HG03095 (cell line): ENCODE data around the gene GFER.
"Not testable (repeated sequence)": the region's sequence is repeated elsewhere in the genome, so short reads cannot be mapped to it uniquely, and the experiment has no call there.

Experiments used
- ATAC-seq: cut with Tn5 transposase; IDR thresholded peaks from one replicate; pipeline ENCODE4 v1.9.1; 2021; ENCODE audit warnings: moderate library complexity; ENCODE audit not compliant: unreplicated experiment

Gene GFER

GRCh38 chr16:2004795-2005517 is 21.0 kb downstream of the GFER start:
- no peak for ATAC-seq

GRCh38 chr16:2005646-2006045 is 21.7 kb downstream of the GFER start:
- ATAC-seq, result no peak

- no peak for ATAC-seq
Measured at GRCh38 chr16:2006317-2006716, 22.3 kb downstream of the GFER start.

GRCh38 chr16:2007081-2007836 is 23.3 kb downstream of the GFER start:
- ATAC-seq, result no peak

GRCh38 chr16:2008009-2008526 is 24.1 kb downstream of the GFER start:
- ATAC-seq, result no peak

- ATAC-seq, result no peak
Measured at GRCh38 chr16:2008631-2009163, 24.7 kb downstream of the GFER start.

GRCh38 chr16:2009164-2009711 is 25.2 kb downstream of the GFER start:
- peak; percentile 29 for ATAC-seq

GRCh38 chr16:2009791-2010510 is 26.0 kb downstream of the GFER start, which contains the start of gene ZNF598:
TSS of gene ZNF598 (minus strand) at chr16:2009821.
- ATAC-seq, result peak; percentile 72

GRCh38 chr16:2011726-2012125 is 27.7 kb downstream of the GFER start:
- ATAC-seq, result not testable (repeated sequence)

- ATAC-seq, result no peak
Measured at GRCh38 chr16:2013527-2013926, 29.5 kb downstream of the GFER start.

- ATAC-seq, result no peak
Measured at GRCh38 chr16:2015117-2015946, 31.3 kb downstream of the GFER start.

GRCh38 chr16:2015947-2016208 is 31.9 kb downstream of the GFER start:
- ATAC-seq, result no peak

- ATAC-seq, result no peak
Measured at GRCh38 chr16:2016407-2016922, 32.5 kb downstream of the GFER start.

GRCh38 chr16:2019518-2019920 is 35.5 kb downstream of the GFER start, which contains the start of gene NPW:
TSS of gene NPW (plus strand) at chr16:2019785.
- no peak for ATAC-seq

GRCh38 chr16:2019921-2020831 is 36.2 kb downstream of the GFER start:
- no peak for ATAC-seq

- no peak for ATAC-seq
Measured at GRCh38 chr16:2022723-2023091, 38.7 kb downstream of the GFER start.

GRCh38 chr16:2023092-2024031 is 39.4 kb downstream of the GFER start:
- ATAC-seq, result no peak

- no peak for ATAC-seq
Measured at GRCh38 chr16:2024032-2024420, 40.0 kb downstream of the GFER start.
